Activated naive CD8-positive, alpha-beta T cell treated with anti-CD3 and anti-CD28 coated beads for 36 hours (primary cell): ENCODE results near the gene CDKL5. TPM values are rescaled to one million over a fixed set of nuclear protein-coding genes. Genes with fewer than 3 reads are reported as not detected.
A peak's percentile ranks its signal among the peaks of the same experiment; 100 is the strongest.

Experiments used
- DNase-seq: peaks from one replicate; pipeline ENCODE4 v3.0.0; 2021
- H3K27ac Mint-ChIP-seq: one replicate; pipeline ENCODE4 v1.8.0; 2022; ENCODE audit warnings: mild to moderate bottlenecking, moderate library complexity, mixed read lengths
- H3K27me3 Mint-ChIP-seq: one replicate; pipeline ENCODE4 v1.8.0; 2022; ENCODE audit warnings: mild to moderate bottlenecking, mixed read lengths
- H3K36me3 Mint-ChIP-seq: one replicate; pipeline ENCODE4 v1.8.0; 2021; ENCODE audit warnings: mild to moderate bottlenecking, mixed read lengths
- H3K4me1 Mint-ChIP-seq: one replicate; pipeline ENCODE4 v1.8.0; 2021; ENCODE audit warnings: mixed read lengths
- H3K4me3 Mint-ChIP-seq: one replicate; pipeline ENCODE4 v1.8.0; 2022; ENCODE audit warnings: mild to moderate bottlenecking, moderate library complexity, mixed read lengths
- H3K9me3 Mint-ChIP-seq: one replicate; pipeline ENCODE4 v1.8.0; 2022; ENCODE audit warnings: mixed read lengths
- total RNA-seq, 2 experiments: library from RNA; stranded (reverse); gene quantifications; one replicate each; pipeline ENCODE4 v1.2.3, GENCODE V29; 2021

The CDKL5 gene
- total RNA-seq, 2 experiments from 2014 or later = 0.82 to 1.3 TPM

- Mint-ChIP-seq H3K4me1 (no peaks in the 10 kb centered on the region), H3K4me3 (no peak overlapping the region), H3K27me3 (no peaks in the 10 kb centered on the region), H3K27ac (no peak overlapping the region), H3K36me3 (peaks cover 2% of the 10 kb centered on the region), H3K9me3 (no peaks in the 10 kb centered on the region)
- no peak for DNase-seq
Measured at GRCh38 chrX:18638398-18638797, 213.0 kb downstream of the CDKL5 start.

GRCh38 chrX:18639280-18639679, 213.9 kb downstream of the CDKL5 start:
- no peak for DNase-seq
- H3K4me1 Mint-ChIP-seq = no peaks in the 10 kb centered on the region
- H3K27me3 Mint-ChIP-seq = no peaks in the 10 kb centered on the region
- no peaks in the 10 kb centered on the region for H3K9me3 Mint-ChIP-seq
- H3K4me3 Mint-ChIP-seq = no peak overlapping the region
- no peak overlapping the region for H3K27ac Mint-ChIP-seq
- H3K36me3 Mint-ChIP-seq = peaks cover 2% of the 10 kb centered on the region

- no peaks in the 10 kb centered on the region for H3K27me3 Mint-ChIP-seq
Measured at GRCh38 chrX:18640686-18641085, 215.3 kb downstream of the CDKL5 start.

GRCh38 chrX:18643243-18643642, 217.8 kb downstream of the CDKL5 start:
- Mint-ChIP-seq H3K27ac (no peak overlapping the region), H3K4me3 (no peak overlapping the region), H3K4me1 (no peaks in the 10 kb centered on the region), H3K36me3 (no peaks in the 10 kb centered on the region), H3K27me3 (no peaks in the 10 kb centered on the region), H3K9me3 (no peaks in the 10 kb centered on the region)
- no peak for DNase-seq

More at GRCh38 chrX:18640686-18641085, 215.3 kb downstream of the CDKL5 start:
- Mint-ChIP-seq H3K4me3 (no peak overlapping the region), H3K9me3 (no peaks in the 10 kb centered on the region), H3K36me3 (no peaks in the 10 kb centered on the region), H3K4me1 (no peaks in the 10 kb centered on the region), H3K27ac (no peak overlapping the region)
- no peak for DNase-seq

GRCh38 chrX:18643853-18644252, 218.4 kb downstream of the CDKL5 start:
- Mint-ChIP-seq H3K9me3 (no peaks in the 10 kb centered on the region), H3K4me3 (no peak overlapping the region), H3K27ac (no peak overlapping the region), H3K4me1 (no peaks in the 10 kb centered on the region), H3K36me3 (no peaks in the 10 kb centered on the region), H3K27me3 (no peaks in the 10 kb centered on the region)
- no peak for DNase-seq

- Mint-ChIP-seq H3K4me1 (no peaks in the 10 kb centered on the region), H3K4me3 (no peak overlapping the region), H3K27me3 (no peaks in the 10 kb centered on the region), H3K9me3 (no peaks in the 10 kb centered on the region), H3K36me3 (no peaks in the 10 kb centered on the region), H3K27ac (no peak overlapping the region)
- no peak for DNase-seq
Measured at GRCh38 chrX:18647621-18648020, 222.2 kb downstream of the CDKL5 start.

- no peak overlapping the region for H3K4me3 Mint-ChIP-seq
- no peak overlapping the region for H3K27ac Mint-ChIP-seq
- no peaks in the 10 kb centered on the region for H3K27me3 Mint-ChIP-seq
- H3K36me3 Mint-ChIP-seq = no peaks in the 10 kb centered on the region
- no peak for DNase-seq
- no peaks in the 10 kb centered on the region for H3K4me1 Mint-ChIP-seq
- H3K9me3 Mint-ChIP-seq = no peaks in the 10 kb centered on the region
Measured at GRCh38 chrX:18649498-18649951, 224.1 kb downstream of the CDKL5 start.

- Mint-ChIP-seq H3K27me3 (no peaks in the 10 kb centered on the region), H3K27ac (no peak overlapping the region), H3K4me3 (no peak overlapping the region), H3K4me1 (no peaks in the 10 kb centered on the region), H3K9me3 (no peaks in the 10 kb centered on the region), H3K36me3 (no peaks in the 10 kb centered on the region)
- no peak for DNase-seq
Measured at GRCh38 chrX:18650662-18651061, 225.3 kb downstream of the CDKL5 start.

GRCh38 chrX:18652636-18653035, 227.2 kb downstream of the CDKL5 start:
- Mint-ChIP-seq H3K27me3 (no peaks in the 10 kb centered on the region), H3K4me3 (no peak overlapping the region), H3K9me3 (no peaks in the 10 kb centered on the region), H3K27ac (no peak overlapping the region), H3K4me1 (no peaks in the 10 kb centered on the region), H3K36me3 (no peaks in the 10 kb centered on the region)
- DNase-seq = no peak

GRCh38 chrX:18654875-18655836, 229.7 kb downstream of the CDKL5 start:
- Mint-ChIP-seq H3K27me3 (no peaks in the 10 kb centered on the region), H3K36me3 (no peaks in the 10 kb centered on the region), H3K4me3 (no peak overlapping the region), H3K9me3 (no peaks in the 10 kb centered on the region), H3K27ac (no peak overlapping the region), H3K4me1 (no peaks in the 10 kb centered on the region)
- no peak for DNase-seq

GRCh38 chrX:18661273-18661672, 235.9 kb downstream of the CDKL5 start:
- H3K4me3 Mint-ChIP-seq = no peak overlapping the region
- DNase-seq = no peak
- no peaks in the 10 kb centered on the region for H3K4me1 Mint-ChIP-seq
- no peaks in the 10 kb centered on the region for H3K27me3 Mint-ChIP-seq
- H3K27ac Mint-ChIP-seq = no peak overlapping the region
- H3K9me3 Mint-ChIP-seq = no peaks in the 10 kb centered on the region
- H3K36me3 Mint-ChIP-seq = no peaks in the 10 kb centered on the region

GRCh38 chrX:18664947-18665346, 239.5 kb downstream of the CDKL5 start:
- peaks cover 8% of the 10 kb centered on the region for H3K4me1 Mint-ChIP-seq
- no peak for DNase-seq
- no peak overlapping the region for H3K4me3 Mint-ChIP-seq
- H3K9me3 Mint-ChIP-seq = no peaks in the 10 kb centered on the region
- no peaks in the 10 kb centered on the region for H3K36me3 Mint-ChIP-seq
- H3K27me3 Mint-ChIP-seq = no peaks in the 10 kb centered on the region
- H3K27ac Mint-ChIP-seq = no peak overlapping the region

- H3K36me3 Mint-ChIP-seq = no peaks in the 10 kb centered on the region
- peaks cover 8% of the 10 kb centered on the region for H3K4me1 Mint-ChIP-seq
- H3K4me3 Mint-ChIP-seq = no peak overlapping the region
- DNase-seq = no peak
- no peak overlapping the region for H3K27ac Mint-ChIP-seq
- no peaks in the 10 kb centered on the region for H3K9me3 Mint-ChIP-seq
- H3K27me3 Mint-ChIP-seq = no peaks in the 10 kb centered on the region
Measured at GRCh38 chrX:18666614-18667013, 241.2 kb downstream of the CDKL5 start.

- H3K27ac Mint-ChIP-seq = peak overlapping the region; percentile 12
Measured at GRCh38 chrX:18668071-18668835, 242.8 kb downstream of the CDKL5 start.

GRCh38 chrX:18672008-18672407, 246.6 kb downstream of the CDKL5 start, which contains the start of gene RS1:
RS1 (minus strand) TSS chrX:18672108; CDS start chrX:18672068, 40 bp downstream.
- DNase-seq = no peak
- no peak within 1 kb of the TSS for H3K27ac Mint-ChIP-seq
- H3K9me3 Mint-ChIP-seq = no peaks in the 10 kb centered on the region
- no peaks in the 10 kb centered on the region for H3K36me3 Mint-ChIP-seq
- H3K4me1 Mint-ChIP-seq = peaks cover 14% of the 10 kb centered on the region
- no peaks in the 10 kb centered on the region for H3K27me3 Mint-ChIP-seq
- no peak within 1 kb of the TSS for H3K4me3 Mint-ChIP-seq

More at GRCh38 chrX:18668071-18668835, 242.8 kb downstream of the CDKL5 start:
- peak overlapping the region; percentile 29 for H3K4me3 Mint-ChIP-seq
- H3K9me3 Mint-ChIP-seq = no peaks in the 10 kb centered on the region
- H3K36me3 Mint-ChIP-seq = no peaks in the 10 kb centered on the region
- no peaks in the 10 kb centered on the region for H3K27me3 Mint-ChIP-seq
- peaks cover 8% of the 10 kb centered on the region for H3K4me1 Mint-ChIP-seq
- DNase-seq = no peak
